Lower lobe of right lung (tissue), 2 donors: Measurements from ENCODE around the gene SYNDIG1. TPM values are rescaled to one million over a fixed set of nuclear protein-coding genes. Genes with fewer than 3 reads are reported as not detected.

Experiments
- ATAC-seq, 2 donors: fragments of 200-7000 bp; cut with Tn5 transposase; one replicate each; pipeline ENCODE4 v1.9.1; 2020 to 2022; ENCODE audit warnings: mild to moderate bottlenecking in 2 of 2, moderate library complexity in 2 of 2
- DNase-seq: peaks from one replicate; pipeline ENCODE4 v3.0.0-alpha.2; 2020
- H3K27ac ChIP-seq: fragments of 200-600 bp; one replicate; pipeline ENCODE4 v1.8.0; 2022
- H3K27me3 ChIP-seq: fragments of 200-600 bp; one replicate; pipeline ENCODE4 v1.8.0; 2022; ENCODE audit warnings: low read depth
- H3K36me3 ChIP-seq: fragments of 200-600 bp; one replicate; pipeline ENCODE4 v1.8.0; 2022; ENCODE audit warnings: mild to moderate bottlenecking
- H3K4me1 ChIP-seq: fragments of 200-600 bp; one replicate; pipeline ENCODE4 v1.8.0; 2022
- H3K4me3 ChIP-seq: fragments of 200-600 bp; one replicate; pipeline ENCODE4 v1.8.0; 2022; ENCODE audit warnings: mild to moderate bottlenecking
- H3K9me3 ChIP-seq: fragments of 200-600 bp; one replicate; pipeline ENCODE4 v1.8.0; 2022
- intact Hi-C: fragments of 100-400 bp; cut with DNase I; formaldehyde crosslinking; loops from one replicate; pipeline ENCODE4 v1.11.0; 2022
- total RNA-seq: library from RNA; stranded (reverse); fragmentation: NEBNext Ultra II Directional; extraction: Animal tissue kit (Norgen Biotek cat#: 25700); gene quantifications from one replicate; pipeline ENCODE4 v1.2.1, GENCODE V29; 2021
- TF ChIP-seq, protein P1 (sequence below): fragments of 200-600 bp; IDR thresholded peaks from one replicate; pipeline ENCODE4 v1.8.0; 2022; ENCODE audit warnings: antibody characterized with exemption, mild to moderate bottlenecking
- donor health status: DM: no; HTN: yes; CAD: no; lungs with severe emphysema.

The SYNDIG1 gene
- total RNA-seq, 1 donor from 2014 or later = 0.15 TPM

- H3K4me1 ChIP-seq = peaks cover 9% of the 10 kb centered on the region
- no peaks in the 10 kb centered on the region for H3K9me3 ChIP-seq
- intact Hi-C loops = no loop called here
- ATAC-seq = no peak
- DNase-seq = no peak
- no peaks in the 10 kb centered on the region for H3K36me3 ChIP-seq
- TF ChIP-seq, protein P1, sequence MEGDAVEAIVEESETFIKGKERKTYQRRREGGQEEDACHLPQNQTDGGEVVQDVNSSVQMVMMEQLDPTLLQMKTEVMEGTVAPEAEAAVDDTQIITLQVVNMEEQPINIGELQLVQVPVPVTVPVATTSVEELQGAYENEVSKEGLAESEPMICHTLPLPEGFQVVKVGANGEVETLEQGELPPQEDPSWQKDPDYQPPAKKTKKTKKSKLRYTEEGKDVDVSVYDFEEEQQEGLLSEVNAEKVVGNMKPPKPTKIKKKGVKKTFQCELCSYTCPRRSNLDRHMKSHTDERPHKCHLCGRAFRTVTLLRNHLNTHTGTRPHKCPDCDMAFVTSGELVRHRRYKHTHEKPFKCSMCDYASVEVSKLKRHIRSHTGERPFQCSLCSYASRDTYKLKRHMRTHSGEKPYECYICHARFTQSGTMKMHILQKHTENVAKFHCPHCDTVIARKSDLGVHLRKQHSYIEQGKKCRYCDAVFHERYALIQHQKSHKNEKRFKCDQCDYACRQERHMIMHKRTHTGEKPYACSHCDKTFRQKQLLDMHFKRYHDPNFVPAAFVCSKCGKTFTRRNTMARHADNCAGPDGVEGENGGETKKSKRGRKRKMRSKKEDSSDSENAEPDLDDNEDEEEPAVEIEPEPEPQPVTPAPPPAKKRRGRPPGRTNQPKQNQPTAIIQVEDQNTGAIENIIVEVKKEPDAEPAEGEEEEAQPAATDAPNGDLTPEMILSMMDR = no peak
- H3K27me3 ChIP-seq = peaks cover 61% of the 10 kb centered on the region
- H3K4me3 ChIP-seq = no peak overlapping the region
- no peak overlapping the region for H3K27ac ChIP-seq
Observed at GRCh38 chr20:24473435-24474223, 4.2 kb downstream of the SYNDIG1 start.

DNA sequence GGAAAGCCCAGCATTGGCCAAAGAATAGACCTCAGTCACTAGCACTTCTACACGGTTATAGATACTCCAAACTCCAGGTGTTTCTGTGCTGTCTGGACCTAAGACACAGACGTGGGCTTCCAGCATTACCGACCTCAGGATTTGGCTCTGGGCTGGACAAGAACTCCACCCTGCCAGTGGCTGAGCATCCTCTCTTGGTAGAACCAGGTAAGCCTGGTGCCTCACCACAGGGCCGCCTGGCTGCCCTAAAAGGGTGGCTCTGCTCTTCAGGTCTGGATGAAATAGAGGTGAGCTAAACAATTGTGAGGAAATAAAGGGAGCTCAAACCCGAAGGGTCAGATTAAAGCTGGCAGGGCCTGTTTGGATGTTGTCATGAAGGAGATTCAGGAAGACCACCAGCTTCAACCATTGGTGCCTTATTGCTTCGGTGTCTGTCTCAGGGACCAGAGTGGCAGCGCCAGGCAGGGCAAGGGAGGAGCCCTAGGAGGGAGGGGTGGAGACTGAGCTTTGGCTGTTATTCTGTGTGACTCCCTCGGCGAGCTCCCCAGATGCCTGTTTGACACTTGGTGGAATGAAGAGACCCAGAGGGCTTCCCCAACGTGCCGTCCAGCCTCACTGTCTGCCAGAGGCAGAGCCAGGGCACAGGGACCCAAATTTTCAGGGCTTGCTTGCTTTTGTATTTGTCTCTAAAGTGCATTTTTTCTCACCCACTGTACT, 8.6 kb downstream of the SYNDIG1 start:
- Histone ChIP-seq H3K27ac (no peak overlapping the region), H3K27me3 (peaks cover 20% of the 10 kb centered on the region), H3K4me1 (no peaks in the 10 kb centered on the region), H3K4me3 (no peak overlapping the region), H3K9me3 (no peaks in the 10 kb centered on the region), H3K36me3 (no peaks in the 10 kb centered on the region)
- TF ChIP-seq, protein P1 = no peak
- no peak for ATAC-seq
- no peak for DNase-seq
- intact Hi-C loops = no loop called here

DNA sequence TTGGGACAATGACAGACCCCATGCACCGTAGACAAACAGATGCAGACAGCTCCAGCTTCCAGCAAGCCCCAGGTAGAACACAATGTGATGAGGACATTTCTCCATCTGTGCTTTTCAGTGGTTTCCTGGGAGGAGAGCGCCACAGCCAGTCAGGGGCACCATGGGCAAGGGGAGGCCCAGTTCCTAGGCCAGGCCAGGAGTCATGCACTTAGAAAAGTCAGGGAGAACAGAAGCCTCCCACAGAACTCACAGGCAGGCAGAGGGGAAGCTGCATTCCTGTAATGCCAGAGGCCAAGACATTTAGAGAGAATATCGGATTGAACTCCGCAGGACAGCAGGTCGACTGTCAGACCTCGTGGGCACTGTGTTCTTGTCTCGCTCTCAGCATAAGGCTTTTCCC, 9.2 kb downstream of the SYNDIG1 start:
- no peaks in the 10 kb centered on the region for H3K9me3 ChIP-seq
- no peaks in the 10 kb centered on the region for H3K4me1 ChIP-seq
- peaks cover 20% of the 10 kb centered on the region for H3K27me3 ChIP-seq
- no peak overlapping the region for H3K27ac ChIP-seq
- ATAC-seq = no peak
- H3K36me3 ChIP-seq = no peaks in the 10 kb centered on the region
- TF ChIP-seq, protein P1 = no peak
- intact Hi-C loops = no loop called here
- H3K4me3 ChIP-seq = no peak overlapping the region
- DNase-seq = no peak

GRCh38 chr20:24479106-24479505, 9.7 kb downstream of the SYNDIG1 start:
- Histone ChIP-seq H3K4me1 (no peaks in the 10 kb centered on the region), H3K4me3 (no peak overlapping the region), H3K27me3 (peaks cover 19% of the 10 kb centered on the region), H3K9me3 (no peaks in the 10 kb centered on the region), H3K36me3 (no peaks in the 10 kb centered on the region), H3K27ac (no peak overlapping the region)
- intact Hi-C loops = no loop called here
- ATAC-seq (no peak), DNase-seq (no peak)
- TF ChIP-seq, protein P1 = no peak

DNA sequence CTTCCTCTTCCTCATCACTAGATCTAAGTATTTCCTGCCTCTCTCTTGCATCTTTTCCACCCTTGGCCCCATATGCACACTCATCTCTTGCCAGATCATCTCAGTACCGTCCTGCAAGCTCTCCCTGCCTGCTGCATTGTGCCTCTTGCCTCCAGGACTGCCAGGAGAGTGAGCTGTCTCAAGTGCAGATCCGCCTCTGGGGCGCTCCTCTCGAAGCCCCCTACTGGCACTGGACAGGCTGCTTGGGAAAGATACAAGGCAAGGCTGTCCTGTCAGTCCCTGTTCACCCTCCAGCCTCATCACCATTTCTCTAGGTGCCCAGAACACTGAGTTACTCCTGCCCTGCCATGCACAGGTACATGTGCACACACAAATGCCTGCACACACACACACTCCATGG, 10.2 kb downstream of the SYNDIG1 start:
- DNase-seq (no peak), ATAC-seq (no peak)
- peaks cover 19% of the 10 kb centered on the region for H3K27me3 ChIP-seq
- intact Hi-C loops = no loop called here
- no peaks in the 10 kb centered on the region for H3K9me3 ChIP-seq
- H3K27ac ChIP-seq = no peak overlapping the region
- TF ChIP-seq, protein P1 = no peak
- H3K4me3 ChIP-seq = no peak overlapping the region
- no peaks in the 10 kb centered on the region for H3K4me1 ChIP-seq
- H3K36me3 ChIP-seq = no peaks in the 10 kb centered on the region
